GM13977 (cell line): ENCODE results near the gene SLC35F6.

Source experiments
- DNase-seq: peaks from one replicate; pipeline ENCODE4 v3.0.0; 2012; ENCODE audit warnings: low spot score
- in situ Hi-C: fragments of 300-500 bp; cut with MboI; formaldehyde crosslinking; loops from one replicate; pipeline ENCODE4 v1.12.0; 2022; ENCODE audit warnings: low sequenced_read_pairs, low pct_unique_long_range_greater_than_20kb, mixed read lengths, inconsistent platforms; ENCODE audit not compliant: unreplicated experiment
- TF ChIP-seq, protein P1 (sequence below): IDR thresholded peaks from 2 replicates; pipeline ENCODE4 v1.5.1; 2012; ENCODE audit warnings: mild to moderate bottlenecking, control low read depth; ENCODE audit not compliant: insufficient read depth; ENCODE audit errors: extremely low read depth, missing control alignments

SLC35F6 gene

DNA sequence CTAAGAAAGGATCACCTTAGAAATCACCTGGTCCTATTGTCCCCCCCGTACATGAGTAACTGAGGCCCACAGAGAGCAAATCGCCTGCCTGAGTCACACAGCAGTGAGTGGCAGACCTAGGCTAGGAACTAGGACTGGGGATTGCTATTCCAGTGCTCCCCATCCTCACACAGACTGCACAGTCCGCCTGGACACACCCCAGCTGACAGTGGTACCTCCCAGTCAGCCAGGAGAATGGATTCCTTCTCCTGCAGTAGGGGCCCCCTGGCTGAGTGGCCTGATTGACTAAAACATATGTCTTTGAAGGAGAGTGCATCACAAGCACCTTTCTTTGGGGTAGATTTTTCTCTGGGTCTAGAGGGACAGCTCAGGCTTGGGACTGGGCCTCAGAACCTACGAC lies 32.4 kb upstream of the SLC35F6 start:
- in situ Hi-C loops = no loop called here
- TF ChIP-seq, protein P1, sequence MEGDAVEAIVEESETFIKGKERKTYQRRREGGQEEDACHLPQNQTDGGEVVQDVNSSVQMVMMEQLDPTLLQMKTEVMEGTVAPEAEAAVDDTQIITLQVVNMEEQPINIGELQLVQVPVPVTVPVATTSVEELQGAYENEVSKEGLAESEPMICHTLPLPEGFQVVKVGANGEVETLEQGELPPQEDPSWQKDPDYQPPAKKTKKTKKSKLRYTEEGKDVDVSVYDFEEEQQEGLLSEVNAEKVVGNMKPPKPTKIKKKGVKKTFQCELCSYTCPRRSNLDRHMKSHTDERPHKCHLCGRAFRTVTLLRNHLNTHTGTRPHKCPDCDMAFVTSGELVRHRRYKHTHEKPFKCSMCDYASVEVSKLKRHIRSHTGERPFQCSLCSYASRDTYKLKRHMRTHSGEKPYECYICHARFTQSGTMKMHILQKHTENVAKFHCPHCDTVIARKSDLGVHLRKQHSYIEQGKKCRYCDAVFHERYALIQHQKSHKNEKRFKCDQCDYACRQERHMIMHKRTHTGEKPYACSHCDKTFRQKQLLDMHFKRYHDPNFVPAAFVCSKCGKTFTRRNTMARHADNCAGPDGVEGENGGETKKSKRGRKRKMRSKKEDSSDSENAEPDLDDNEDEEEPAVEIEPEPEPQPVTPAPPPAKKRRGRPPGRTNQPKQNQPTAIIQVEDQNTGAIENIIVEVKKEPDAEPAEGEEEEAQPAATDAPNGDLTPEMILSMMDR = no peak
- DNase-seq = no peak

DNA sequence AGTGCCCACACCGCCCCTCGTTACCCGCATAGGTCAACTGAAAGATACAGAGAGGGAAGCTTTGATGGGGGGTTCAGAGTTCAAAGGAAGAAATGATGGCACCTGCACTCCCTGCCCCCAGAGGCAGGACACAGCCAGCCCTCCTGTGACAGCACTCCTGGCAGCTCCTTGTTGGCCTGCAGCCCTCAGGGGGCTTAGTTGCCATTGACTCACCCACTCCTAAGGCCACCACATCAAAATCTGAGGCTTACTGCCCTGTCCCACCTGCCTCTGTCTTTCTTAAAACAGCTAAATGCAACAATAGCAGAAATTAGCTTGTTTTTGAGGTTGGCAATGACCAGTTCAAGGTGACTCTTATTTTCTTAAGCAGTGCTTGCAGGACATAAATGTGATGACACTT lies 31.6 kb upstream of the SLC35F6 start:
- TF ChIP-seq, protein P1 = no peak
- in situ Hi-C loops = no loop called here
- DNase-seq = no peak

- DNase-seq = no peak
- TF ChIP-seq, protein P1 = no peak
- in situ Hi-C loops = no loop called here
These were observed 30.7 kb upstream of the SLC35F6 start for GRCh38 chr2:26733413-26733812.

DNA sequence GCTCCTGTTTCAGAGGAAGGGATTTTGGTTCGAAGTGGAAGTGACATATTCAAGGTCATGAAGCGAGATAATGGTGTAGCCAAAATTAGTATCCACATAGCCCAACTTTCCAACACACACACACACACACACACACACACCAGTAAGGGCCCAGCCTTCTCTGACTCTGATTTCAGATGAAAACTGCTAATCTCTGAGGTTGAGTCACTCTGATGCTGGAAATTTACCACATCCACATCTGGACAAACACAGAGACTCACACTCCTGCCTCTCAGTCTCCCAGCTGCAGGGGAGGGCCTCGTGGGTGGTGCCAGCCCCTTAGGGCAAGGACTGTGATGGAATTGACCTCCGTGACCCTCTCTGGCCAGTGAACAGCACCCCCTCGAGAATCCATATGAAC lies 29.0 kb upstream of the SLC35F6 start:
- TF ChIP-seq, protein P1 = no peak
- no peak for DNase-seq
- in situ Hi-C loops = no loop called here

DNA sequence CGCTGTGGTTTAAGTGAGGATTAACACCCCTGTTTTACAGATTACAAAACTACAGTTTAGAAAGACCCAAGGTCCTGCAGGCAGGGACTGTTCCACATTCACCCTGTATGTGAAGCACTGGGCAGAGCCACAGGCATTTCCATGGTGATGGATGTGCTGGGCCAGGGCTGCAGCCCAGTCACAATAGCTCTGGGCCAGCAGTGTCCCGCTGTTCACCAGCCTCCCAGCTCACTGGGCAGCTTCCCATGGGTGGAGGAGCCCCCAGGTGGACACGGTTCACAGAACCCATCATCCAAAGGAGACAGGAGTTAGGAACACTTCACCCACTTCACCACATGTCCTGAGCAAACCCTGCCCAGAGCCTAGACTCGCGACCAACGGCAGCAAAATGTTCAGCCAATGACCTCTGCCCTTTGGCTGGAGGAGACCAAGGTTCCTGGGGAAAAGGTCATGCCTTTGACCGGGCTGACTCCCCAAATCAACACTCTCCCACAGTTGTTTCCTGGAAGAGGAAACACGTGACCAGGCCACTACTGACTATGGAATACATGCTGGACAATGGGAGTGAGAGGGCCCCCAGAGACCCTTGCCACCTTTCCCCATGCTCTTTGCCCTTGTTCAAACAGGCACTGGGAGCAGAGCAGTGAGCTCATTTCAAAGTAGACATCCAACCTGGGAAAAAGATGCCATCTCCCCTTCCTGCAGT lies 28.0 kb upstream of the SLC35F6 start:
- in situ Hi-C loops = no loop called here
- no peak for DNase-seq

DNA sequence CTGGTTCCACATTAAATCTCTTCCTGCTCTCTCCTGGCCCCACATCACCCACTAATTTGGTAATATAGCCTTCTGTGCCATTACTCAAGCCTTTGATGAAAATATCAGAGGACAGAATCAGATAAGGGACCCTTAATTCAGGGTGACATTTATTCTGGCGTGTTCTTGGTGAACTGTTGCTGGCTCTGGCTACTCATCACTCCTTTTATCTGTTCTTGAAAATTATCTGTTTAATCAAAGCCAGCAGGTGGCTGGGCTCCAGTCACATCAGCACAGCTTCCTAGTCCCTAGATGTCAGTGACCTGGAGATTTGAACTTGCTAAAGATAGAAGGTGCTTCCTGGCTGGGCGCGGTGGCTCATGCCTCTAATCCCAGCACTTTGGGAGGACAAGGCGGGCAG lies 26.9 kb upstream of the SLC35F6 start:
- in situ Hi-C loops = no loop called here
- DNase-seq = no peak
- TF ChIP-seq, protein P1 = no peak

More for the DNA sequence above, 28.0 kb upstream of the SLC35F6 start:
- TF ChIP-seq, protein P1 = no peak

GRCh38 chr2:26738481-26738880 lies 25.6 kb upstream of the SLC35F6 start:
- in situ Hi-C loops = no loop called here
- DNase-seq = no peak
- TF ChIP-seq, protein P1 = no peak
